Fibroblast of gingiva (primary cell): ENCODE results near the gene CAMTA1.
"Not testable (repeated sequence)": the region's sequence is repeated elsewhere in the genome, so short reads cannot be mapped to it uniquely, and the experiment has no call there.

Source experiments
- DNase-seq: peaks from one replicate; pipeline ENCODE4 v3.0.0-alpha.2; 2011; ENCODE audit warnings: low read depth

Gene CAMTA1

GRCh38 chr1:7407980-7408770 is 622.9 kb downstream of the CAMTA1 start:
- DNase-seq, result no peak

DNA sequence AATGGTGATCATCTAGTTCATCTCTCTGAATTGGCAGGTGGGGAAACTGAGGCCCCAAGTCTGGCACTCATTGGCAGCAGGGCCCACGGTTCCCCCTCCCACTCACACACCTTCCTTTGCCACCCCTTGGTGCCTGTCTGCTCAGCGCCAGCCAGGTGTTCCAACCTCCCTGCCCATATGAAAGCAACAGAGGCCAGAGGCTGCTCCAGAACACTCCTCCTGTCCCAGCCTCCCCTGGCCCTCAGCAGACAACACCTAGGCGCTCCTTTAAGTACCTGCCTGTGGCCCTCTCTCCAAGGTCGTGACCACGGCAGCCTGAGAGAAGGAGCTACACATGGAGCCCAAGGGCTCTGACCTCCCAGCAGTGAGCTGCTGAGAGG is 623.5 kb downstream of the CAMTA1 start:
- no peak for DNase-seq

DNA sequence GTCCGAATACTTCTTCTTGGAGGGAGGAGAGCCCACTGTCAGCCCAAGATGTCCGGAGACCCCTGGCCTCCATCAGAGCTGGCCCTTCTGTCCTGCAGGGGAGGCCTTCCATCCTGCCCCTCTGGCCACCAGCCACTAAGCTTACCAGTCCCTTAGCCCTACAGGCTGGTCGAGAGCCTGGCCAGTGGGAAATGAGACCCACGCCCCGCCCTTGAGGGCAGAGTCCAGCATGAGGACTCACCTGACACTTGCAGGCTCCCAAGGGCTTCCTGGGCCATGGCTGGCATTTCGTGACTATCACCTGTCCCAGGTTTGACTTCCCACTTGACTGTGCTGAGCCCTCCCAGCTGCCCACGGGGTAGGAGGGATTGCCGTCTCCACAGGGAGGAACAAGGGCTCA is 624.0 kb downstream of the CAMTA1 start:
- DNase-seq, result no peak

GRCh38 chr1:7410156-7410555 is 624.9 kb downstream of the CAMTA1 start:
- no peak for DNase-seq

DNA sequence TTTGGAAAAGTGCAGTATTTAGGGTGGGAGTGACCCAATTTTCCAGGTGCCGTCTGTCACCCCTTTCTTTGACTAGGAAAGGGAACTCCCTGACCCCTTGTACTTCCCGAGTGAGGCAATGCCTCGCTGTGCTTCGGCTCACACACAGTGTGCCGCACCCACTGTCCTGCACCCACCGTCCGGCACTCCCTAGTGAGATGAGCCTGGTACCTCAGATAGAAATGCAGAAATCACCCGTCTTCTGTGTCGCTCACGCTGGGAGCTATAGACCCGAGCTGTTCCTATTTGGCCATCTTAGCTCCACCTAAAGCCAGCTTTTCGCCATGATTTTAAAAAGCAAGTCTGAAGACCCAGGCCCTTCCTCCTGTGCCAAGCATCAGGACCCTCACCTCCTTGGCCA is 632.4 kb downstream of the CAMTA1 start:
- not testable (repeated sequence) for DNase-seq

DNA sequence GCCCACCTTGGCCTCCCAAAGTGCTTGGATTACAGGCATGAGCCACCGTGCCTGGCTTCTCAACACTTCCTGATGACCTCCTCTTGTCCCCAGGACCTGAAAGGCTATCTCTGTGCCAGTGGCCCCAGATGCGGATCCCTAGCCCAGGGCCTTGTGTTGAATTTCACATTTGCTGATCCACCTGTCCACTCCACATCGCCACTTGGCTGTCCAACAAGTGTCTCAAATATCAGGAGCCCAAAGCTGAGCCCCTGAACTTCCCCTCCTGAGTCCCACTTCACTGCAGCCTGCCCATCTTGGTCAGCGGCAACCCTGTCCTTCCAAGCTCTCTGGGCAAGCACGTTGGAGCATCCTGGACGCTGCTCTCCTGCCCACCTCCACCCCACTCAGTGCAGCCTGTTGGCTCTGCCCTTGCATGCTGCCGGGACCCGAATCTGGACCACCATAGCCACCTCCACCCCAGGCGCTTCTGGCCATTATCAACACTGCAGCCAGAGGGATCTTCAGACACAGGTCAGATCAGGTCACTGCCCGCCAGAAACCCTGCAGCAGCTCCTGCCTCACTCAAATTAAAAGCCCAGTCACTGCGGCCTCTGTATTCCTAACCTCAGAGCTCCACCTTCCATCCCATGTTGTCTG is 633.3 kb downstream of the CAMTA1 start:
- DNase-seq, result no peak

DNA sequence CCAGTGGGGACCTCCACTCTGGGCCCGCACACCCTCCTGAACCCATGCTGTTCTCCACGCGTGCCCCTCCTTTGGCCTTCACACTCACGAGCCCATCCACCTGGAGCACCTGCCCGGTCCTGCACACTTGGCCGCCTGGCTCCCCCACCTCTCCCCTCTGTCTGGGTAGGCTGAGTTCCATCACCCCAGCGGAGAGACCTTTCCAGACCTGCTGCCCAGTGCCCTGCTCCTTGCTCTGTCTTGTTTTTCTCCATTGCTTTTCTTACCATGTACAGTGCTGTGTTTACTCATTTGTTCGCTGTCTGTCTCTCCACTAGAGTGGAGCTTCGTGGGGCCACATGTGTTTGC is 634.8 kb downstream of the CAMTA1 start:
- DNase-seq, result no peak

DNA sequence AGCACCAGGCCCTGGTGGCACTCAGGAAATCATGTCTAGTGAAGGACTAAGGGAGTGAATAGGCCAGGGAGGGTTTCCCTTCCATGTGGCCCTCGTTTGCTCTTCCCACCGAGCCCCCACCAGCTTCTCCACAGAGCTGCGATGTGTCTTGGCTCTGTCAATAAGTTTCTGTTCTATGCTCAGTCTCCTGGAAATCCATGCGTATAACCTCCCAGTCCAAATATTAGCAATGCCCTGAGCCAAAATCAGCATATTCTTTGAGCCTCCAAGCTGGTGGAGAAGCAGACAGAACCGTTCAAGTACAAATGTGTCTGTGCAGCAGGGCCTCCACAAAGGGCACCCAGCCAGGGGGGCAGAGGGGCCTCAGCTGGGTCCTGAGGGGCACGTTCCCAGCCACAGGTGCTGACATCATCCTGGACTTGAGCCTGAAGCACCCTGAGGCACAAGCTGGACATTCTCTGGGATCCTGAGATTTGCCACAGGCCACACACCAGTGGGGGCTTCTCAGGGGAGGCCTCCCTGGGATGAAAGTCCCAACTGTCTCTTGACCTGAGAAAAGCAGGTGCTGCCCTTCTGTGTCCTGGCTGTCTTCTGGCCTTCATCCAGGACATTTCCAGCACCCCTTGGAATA is 635.3 kb downstream of the CAMTA1 start:
- DNase-seq, result no peak

- DNase-seq, result no peak
Measured at GRCh38 chr1:7421471-7422075, 636.3 kb downstream of the CAMTA1 start.

DNA sequence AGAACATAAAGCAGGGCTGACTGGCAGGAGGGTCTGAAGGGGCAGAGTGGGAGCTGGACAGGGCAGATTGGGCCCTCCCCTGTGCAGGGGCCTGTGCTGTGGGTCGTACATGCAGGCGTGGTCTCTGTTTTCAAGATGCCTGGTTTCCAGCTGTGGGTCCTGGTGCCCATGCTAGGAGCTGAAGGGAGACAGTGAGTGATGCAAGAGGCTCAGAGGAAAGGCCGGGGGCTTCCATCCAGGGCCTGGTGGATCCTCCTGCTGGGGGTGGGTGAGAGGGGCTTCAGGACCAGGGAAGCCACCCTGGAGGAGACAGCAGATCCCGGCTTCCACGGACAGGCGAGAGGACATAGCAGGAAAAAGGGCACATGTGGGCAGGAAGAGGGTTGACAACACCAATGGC is 636.8 kb downstream of the CAMTA1 start:
- no peak for DNase-seq

GRCh38 chr1:7422561-7422960 is 637.3 kb downstream of the CAMTA1 start:
- no peak for DNase-seq

GRCh38 chr1:7422966-7423365 is 637.7 kb downstream of the CAMTA1 start:
- DNase-seq, result no peak

DNA sequence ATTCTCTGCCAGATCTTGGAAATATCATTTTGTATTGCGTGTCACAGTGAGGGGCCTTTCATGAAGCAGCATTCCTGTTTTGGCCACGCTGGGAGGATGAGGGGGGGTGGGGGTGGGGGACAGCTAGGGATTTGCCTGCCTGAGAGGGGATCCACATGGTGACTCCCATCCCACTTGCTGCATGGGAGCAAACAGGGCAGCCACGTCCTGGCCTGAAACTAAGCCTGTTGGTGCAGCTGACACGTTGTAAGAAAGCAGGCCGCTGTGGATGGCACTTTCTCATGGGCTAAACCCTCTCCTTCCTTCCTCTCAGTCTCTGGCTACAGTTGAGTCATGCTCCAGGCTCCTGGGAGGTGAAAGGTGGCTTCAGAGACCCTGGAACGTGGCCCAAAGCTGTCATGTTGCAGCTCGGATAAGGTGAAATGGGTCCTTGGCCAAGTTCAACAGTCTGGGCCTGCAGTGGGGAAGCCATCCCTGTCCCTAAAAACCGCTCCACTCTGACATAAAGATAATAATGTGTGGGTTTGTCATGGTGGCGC is 639.2 kb downstream of the CAMTA1 start:
- DNase-seq, result no peak

DNA sequence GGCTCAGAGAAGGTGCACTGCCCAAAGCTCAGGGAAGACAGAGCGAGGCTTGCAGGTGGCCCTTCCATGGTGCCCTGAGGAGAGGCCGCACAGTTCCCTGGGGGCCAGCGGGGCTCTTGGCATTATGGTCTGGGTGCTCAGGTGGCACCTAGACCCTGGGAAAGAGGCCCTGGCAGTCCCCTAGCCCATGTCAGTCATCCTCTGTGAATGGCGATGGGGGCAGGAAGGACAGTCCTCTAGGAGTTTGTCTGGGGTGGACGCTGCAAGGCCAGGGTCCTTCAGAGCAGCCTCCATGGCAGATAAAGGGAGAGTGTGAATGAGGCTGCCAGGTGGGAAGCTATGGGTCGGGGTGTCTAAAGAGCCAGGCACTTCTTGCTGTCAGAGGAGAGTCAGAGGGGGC is 640.0 kb downstream of the CAMTA1 start:
- DNase-seq, result no peak

- DNase-seq, result no peak
Measured at GRCh38 chr1:7425771-7426170, 640.5 kb downstream of the CAMTA1 start.

GRCh38 chr1:7426780-7427604 is 641.7 kb downstream of the CAMTA1 start:
- DNase-seq, result no peak

GRCh38 chr1:7427605-7428300 is 642.5 kb downstream of the CAMTA1 start:
- DNase-seq, result no peak

DNA sequence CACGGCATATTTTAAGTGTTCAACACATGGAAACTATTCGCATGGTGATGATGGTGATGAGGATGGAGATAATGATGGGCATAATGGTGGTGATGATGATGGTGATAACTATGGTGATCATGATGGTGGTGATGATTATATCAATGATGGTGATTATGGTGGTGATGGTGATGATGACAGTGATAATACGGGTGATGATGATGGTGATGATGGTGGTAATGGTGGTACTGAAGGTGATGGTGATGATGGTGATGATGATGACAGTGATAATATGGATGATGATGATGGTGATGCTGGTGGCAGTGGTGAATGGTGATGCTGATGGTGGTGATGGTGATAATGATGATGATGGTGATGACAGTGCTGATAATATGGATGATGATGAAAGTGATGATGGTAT is 644.0 kb downstream of the CAMTA1 start:
- no peak for DNase-seq

DNA sequence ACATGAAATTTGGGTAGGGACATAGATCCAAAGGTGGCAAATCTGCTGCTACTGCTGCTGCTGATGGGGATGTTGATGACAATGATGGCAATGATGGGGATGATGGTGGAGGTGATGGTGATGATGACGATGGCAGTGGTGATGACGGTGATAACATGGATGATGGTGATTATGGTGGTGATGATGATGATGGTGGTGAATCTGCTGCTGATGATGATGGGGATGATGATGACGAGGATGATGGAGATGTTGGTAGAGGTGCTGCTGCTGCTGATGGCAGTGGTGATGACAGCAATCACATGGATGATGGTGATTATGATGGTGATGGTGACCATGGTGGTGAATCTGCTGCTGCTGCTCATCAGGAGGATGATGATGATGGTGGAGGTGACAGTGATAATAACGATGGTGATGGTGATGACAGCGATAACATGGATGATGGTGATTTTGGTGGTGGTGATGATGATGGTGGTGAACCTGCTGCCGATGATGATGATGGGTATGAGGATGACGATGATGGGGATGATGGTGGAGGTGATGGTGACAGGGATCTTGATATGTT is 644.9 kb downstream of the CAMTA1 start:
- DNase-seq, result no peak

DNA sequence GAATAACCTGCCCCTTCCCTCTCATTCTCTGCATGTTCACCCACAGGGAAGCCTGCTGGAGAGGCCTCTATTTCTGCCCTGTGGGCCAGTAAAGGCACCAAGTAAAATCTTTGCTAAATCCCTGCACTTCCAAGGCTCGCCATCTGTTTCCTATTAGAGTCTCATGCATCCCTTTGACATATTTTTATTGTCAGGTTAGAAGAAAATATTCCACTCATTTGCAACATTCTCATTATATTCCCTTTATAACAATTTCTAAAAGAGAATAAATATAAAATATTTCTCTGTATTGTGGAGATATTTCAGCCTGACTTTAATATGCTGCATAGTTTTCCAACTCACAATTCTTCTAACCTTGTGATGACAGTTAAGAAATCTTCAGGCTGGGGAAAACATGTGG is 645.4 kb downstream of the CAMTA1 start:
- no peak for DNase-seq
